Keratinocyte (primary cell): ENCODE results near the gene FMN1.

Source experiments
- CTCF ChIP-seq, 3 experiments: IDR thresholded peaks in 1 of 3; conservative IDR thresholded peaks in 1 of 3; optimal IDR thresholded peaks in 1 of 3; 2 replicates in 2 of 3; 3 replicates in 1 of 3; pipeline versions ENCODE3 to v1.5.1; 2011; ENCODE audit warnings: low read length in 3 of 3, mild to moderate bottlenecking in 3 of 3, moderate library complexity in 2 of 3, control low read depth in 1 of 3, inconsistent platforms in 1 of 3; ENCODE audit not compliant: insufficient read depth in 2 of 3; ENCODE audit errors: extremely low read depth in 1 of 3
- EZH2 ChIP-seq: IDR thresholded peaks from one replicate; pipeline ENCODE4 v1.6.1; 2012; ENCODE audit warnings: inconsistent platforms, mild to moderate bottlenecking, low read length, moderate library complexity

- TF ChIP-seq CTCF (optimal IDR thresholded peaks at IDR 0.05 in 1 of 3, IDR thresholded peaks at IDR 0.05 in 1 of 3, conservative IDR thresholded peaks at IDR 0.05 in 1 of 3; ENCODE audit: extremely low read depth in 1 of 3, insufficient read depth in 2 of 3, low read length in 3 of 3) (no peak), EZH2 (no peak)
These were observed 461.2 kb downstream of the FMN1 start for GRCh38 chr15:32733281-32733680.
